ENCODE results near the gene HSF5. TPM values are rescaled to one million over a fixed set of nuclear protein-coding genes. Genes with fewer than 3 reads are reported as not detected.

Gene HSF5
- total RNA-seq (2014; rRNA removed; shearing (Covaris generic)) = not detected in 2 replicates

- H3K4me3 ChIP-seq (ENCODE audit: insufficient read depth, low read depth, low read length) = no peak within 1 kb of the TSS
- DNase-seq = peak; percentile 57
- H3K36me3 ChIP-seq (replicated peaks; ENCODE audit: control insufficient read depth, insufficient read depth, low read length) = peaks cover 20% of the 10 kb centered on the region
- no peaks in the 10 kb centered on the region for H3K27me3 ChIP-seq (ENCODE audit: control insufficient read depth, insufficient read depth, low read length)
Measured at GRCh38 chr17:58487589-58488427, at the start of gene HSF5. Gene HSF5 (minus strand): TSS chr17:58488408. CDS start chr17:58488274, 134 bp downstream.

DNA sequence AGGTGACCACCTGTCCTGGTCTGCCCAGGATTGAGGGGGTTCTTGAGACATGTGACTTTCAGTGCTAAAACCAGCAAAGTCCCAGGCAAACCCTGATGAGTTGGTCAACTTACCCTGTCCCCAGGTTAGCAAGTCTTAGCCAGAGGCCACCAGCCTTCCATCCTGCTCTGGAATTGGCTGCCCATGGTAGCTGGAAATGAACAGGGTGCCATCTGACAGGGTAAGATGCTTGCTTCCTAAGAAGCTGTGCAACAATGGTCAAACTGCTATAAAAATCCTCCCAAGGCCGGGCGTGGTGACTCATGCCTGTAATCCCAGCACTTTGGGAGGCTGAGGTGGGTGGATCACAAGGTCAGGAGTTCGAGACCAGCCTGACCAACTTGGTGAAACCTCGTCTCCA, 49.1 kb upstream of the HSF5 start:
- no peak for DNase-seq
- Histone ChIP-seq H3K36me3 (replicated peaks; ENCODE audit: control insufficient read depth, insufficient read depth, low read length) (no peaks in the 10 kb centered on the region), H3K27me3 (ENCODE audit: control insufficient read depth, insufficient read depth, low read length) (peaks cover 4% of the 10 kb centered on the region), H3K4me3 (ENCODE audit: insufficient read depth, low read depth, low read length) (no peak overlapping the region)

DNA sequence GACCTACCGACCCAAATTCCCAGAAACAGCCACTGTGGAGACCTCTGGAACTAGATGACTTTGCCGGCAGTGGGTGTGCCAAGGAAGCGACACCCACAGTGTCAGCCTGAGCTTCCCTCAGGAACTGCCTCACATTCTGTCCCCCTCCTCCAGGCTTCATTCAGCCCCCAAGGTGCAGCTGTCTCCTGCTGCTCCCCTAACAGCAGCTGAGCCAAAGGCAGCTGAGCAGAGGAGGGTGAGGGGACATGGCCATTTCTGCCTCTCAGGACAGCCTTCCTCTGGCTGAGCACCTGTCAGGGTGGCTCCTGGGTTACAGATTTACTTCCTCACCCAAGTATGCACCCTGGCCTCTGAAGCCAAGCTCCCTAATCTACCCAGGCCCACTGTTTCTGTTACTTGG, 48.3 kb upstream of the HSF5 start:
- Histone ChIP-seq H3K4me3 (ENCODE audit: insufficient read depth, low read depth, low read length) (no peak overlapping the region), H3K36me3 (replicated peaks; ENCODE audit: control insufficient read depth, insufficient read depth, low read length) (no peaks in the 10 kb centered on the region), H3K27me3 (ENCODE audit: control insufficient read depth, insufficient read depth, low read length) (peaks cover 5% of the 10 kb centered on the region)
- no peak for DNase-seq

GRCh38 chr17:58535431-58535830, 47.2 kb upstream of the HSF5 start:
- no peak for DNase-seq
- peaks cover 10% of the 10 kb centered on the region for H3K27me3 ChIP-seq (ENCODE audit: control insufficient read depth, insufficient read depth, low read length)
- no peak overlapping the region for H3K4me3 ChIP-seq (ENCODE audit: insufficient read depth, low read depth, low read length)
- no peaks in the 10 kb centered on the region for H3K36me3 ChIP-seq (replicated peaks; ENCODE audit: control insufficient read depth, insufficient read depth, low read length)

- Histone ChIP-seq H3K36me3 (replicated peaks; ENCODE audit: control insufficient read depth, insufficient read depth, low read length) (no peaks in the 10 kb centered on the region), H3K27me3 (ENCODE audit: control insufficient read depth, insufficient read depth, low read length) (peaks cover 11% of the 10 kb centered on the region), H3K4me3 (ENCODE audit: insufficient read depth, low read depth, low read length) (no peak overlapping the region)
- DNase-seq = no peak
Measured at GRCh38 chr17:58534901-58535421, 46.8 kb upstream of the HSF5 start.

DNA sequence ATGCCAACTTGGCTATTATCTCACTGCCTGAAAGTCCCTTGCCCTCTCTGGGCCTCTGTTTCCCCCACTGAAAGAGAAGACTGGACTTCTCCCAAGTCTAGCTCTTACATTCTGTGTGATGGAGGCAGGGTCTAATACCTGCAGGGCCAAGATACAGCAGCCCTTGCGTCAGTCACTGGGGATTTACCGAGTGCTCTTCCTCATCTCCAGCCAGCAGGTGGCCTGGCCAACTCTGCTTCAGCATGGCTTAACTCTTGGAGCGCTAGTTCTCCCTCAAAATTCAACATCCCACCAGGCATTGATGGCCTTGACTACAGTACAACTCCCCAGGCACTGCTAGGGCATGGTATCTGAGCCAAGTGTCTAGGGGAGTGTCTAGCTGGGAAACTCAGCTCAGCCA, 46.1 kb upstream of the HSF5 start:
- Histone ChIP-seq H3K27me3 (ENCODE audit: control insufficient read depth, insufficient read depth, low read length) (peaks cover 11% of the 10 kb centered on the region), H3K36me3 (replicated peaks; ENCODE audit: control insufficient read depth, insufficient read depth, low read length) (no peaks in the 10 kb centered on the region), H3K4me3 (ENCODE audit: insufficient read depth, low read depth, low read length) (no peak overlapping the region)
- peak; percentile 56 for DNase-seq

GRCh38 chr17:58533616-58534188, 45.5 kb upstream of the HSF5 start:
- DNase-seq = no peak
- Histone ChIP-seq H3K36me3 (replicated peaks; ENCODE audit: control insufficient read depth, insufficient read depth, low read length) (no peaks in the 10 kb centered on the region), H3K27me3 (ENCODE audit: control insufficient read depth, insufficient read depth, low read length) (peaks cover 11% of the 10 kb centered on the region), H3K4me3 (ENCODE audit: insufficient read depth, low read depth, low read length) (no peak overlapping the region)

GRCh38 chr17:58532555-58532951, 44.3 kb upstream of the HSF5 start:
- no peaks in the 10 kb centered on the region for H3K36me3 ChIP-seq (replicated peaks; ENCODE audit: control insufficient read depth, insufficient read depth, low read length)
- peak overlapping the region; percentile 71; the same call in 1 of the 2 replicates for H3K4me3 ChIP-seq (ENCODE audit: insufficient read depth, low read depth, low read length)
- DNase-seq = peak; percentile 45
- peaks cover 11% of the 10 kb centered on the region for H3K27me3 ChIP-seq (ENCODE audit: control insufficient read depth, insufficient read depth, low read length)

DNA sequence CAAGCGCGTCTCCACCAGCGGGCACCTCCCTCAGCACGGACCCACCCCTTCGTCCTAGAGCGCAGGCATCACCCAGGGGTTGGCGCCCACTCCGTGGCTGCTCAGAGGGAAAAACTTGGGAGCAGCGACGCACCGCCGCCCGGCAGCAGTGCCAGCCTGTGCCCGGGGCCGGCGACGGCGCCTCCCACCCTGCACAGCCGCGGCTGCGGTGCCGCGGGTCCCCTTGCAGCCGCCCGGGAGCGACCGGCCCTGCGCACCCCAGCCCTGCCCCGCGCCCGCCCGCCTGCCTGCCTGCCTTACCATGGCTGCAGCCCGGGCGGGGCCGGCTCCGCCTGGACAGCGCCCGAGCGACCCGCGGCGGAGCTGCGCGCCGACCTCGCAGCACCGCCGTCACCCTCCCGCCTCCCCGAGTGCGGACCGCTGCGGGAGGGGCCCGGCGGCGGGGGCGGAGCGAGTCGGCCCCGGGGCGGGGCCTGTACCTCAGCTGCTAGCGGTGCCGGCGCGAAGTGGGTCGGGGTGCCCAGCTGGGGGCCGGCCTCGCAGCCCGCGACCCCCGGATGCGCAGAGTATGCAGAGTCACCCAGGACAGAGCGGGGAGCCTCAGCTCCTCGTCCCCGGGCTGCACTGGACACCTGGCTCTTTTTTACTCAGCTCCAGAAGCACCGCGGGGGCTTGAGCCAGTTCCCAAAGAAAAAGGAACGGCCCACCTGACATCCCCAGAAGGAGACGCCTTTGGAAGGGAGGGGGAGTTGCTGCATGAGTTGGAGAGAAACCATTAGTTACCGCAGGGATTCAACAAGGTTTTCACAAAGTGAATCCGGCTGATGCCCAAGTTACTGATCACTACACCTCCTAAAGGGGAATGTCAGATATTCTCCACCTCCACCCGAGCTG, 43.7 kb upstream of the HSF5 start:
- peak; percentile 95 for DNase-seq

DNA sequence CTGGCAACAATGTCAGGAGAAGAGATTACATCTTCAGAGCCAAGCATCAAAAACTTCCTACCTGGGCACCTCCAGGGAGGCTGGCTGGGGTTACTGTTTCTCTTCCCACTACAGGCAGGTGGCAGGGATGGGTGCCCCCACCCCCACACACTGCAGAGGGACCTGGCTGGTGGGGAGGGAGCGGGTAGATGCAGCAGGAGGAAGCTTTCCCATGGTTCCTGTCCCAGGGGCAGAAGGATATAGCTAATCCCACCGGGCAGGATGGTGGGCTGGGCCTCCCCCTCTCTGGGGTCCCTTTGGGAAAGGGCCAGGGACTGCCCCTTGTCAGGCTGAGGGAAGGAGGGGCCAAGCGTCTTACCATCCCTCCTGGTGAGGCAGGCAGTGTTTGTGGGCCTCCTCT, 42.9 kb upstream of the HSF5 start:
- peak overlapping the region; percentile 71 for H3K4me3 ChIP-seq (ENCODE audit: insufficient read depth, low read depth, low read length)
- DNase-seq = peak; percentile 76

More for the DNA sequence above, 43.7 kb upstream of the HSF5 start:
- H3K4me3 ChIP-seq (ENCODE audit: insufficient read depth, low read depth, low read length) = peak overlapping the region; percentile 71
- H3K36me3 ChIP-seq (replicated peaks; ENCODE audit: control insufficient read depth, insufficient read depth, low read length) = no peaks in the 10 kb centered on the region
- peaks cover 11% of the 10 kb centered on the region for H3K27me3 ChIP-seq (ENCODE audit: control insufficient read depth, insufficient read depth, low read length)

GRCh38 chr17:58530655-58531054, 42.4 kb upstream of the HSF5 start:
- no peak overlapping the region for H3K4me3 ChIP-seq (ENCODE audit: insufficient read depth, low read depth, low read length)
- peaks cover 11% of the 10 kb centered on the region for H3K27me3 ChIP-seq (ENCODE audit: control insufficient read depth, insufficient read depth, low read length)
- no peak for DNase-seq
- no peaks in the 10 kb centered on the region for H3K36me3 ChIP-seq (replicated peaks; ENCODE audit: control insufficient read depth, insufficient read depth, low read length)

More for the DNA sequence above, 42.9 kb upstream of the HSF5 start:
- no peaks in the 10 kb centered on the region for H3K36me3 ChIP-seq (replicated peaks; ENCODE audit: control insufficient read depth, insufficient read depth, low read length)
- peaks cover 11% of the 10 kb centered on the region for H3K27me3 ChIP-seq (ENCODE audit: control insufficient read depth, insufficient read depth, low read length)

DNA sequence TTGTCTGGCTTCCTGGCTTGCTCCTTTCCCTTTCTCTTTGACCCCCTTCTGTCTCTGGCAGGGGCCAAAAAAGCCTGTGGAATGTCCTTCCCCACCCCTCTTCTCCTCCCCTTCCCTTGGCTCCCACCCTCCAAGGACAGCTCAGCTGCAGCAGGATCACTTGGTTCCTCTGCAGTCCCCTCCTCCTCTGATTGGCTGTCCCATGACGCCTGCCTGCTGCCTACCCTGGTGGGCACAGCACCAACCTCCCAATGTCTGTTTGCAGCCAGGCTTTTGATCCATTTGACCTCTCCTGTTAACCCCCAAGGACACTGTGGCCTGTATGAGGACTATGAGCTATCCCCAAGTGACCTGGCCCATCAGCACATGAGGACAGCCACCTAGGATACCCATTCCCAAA, 41.1 kb upstream of the HSF5 start:
- Histone ChIP-seq H3K36me3 (replicated peaks; ENCODE audit: control insufficient read depth, insufficient read depth, low read length) (no peaks in the 10 kb centered on the region), H3K4me3 (ENCODE audit: insufficient read depth, low read depth, low read length) (no peak overlapping the region), H3K27me3 (ENCODE audit: control insufficient read depth, insufficient read depth, low read length) (peaks cover 11% of the 10 kb centered on the region)
- no peak for DNase-seq

GRCh38 chr17:58528443-58528842, 40.2 kb upstream of the HSF5 start:
- Histone ChIP-seq H3K36me3 (replicated peaks; ENCODE audit: control insufficient read depth, insufficient read depth, low read length) (no peaks in the 10 kb centered on the region), H3K4me3 (ENCODE audit: insufficient read depth, low read depth, low read length) (no peak overlapping the region)

DNA sequence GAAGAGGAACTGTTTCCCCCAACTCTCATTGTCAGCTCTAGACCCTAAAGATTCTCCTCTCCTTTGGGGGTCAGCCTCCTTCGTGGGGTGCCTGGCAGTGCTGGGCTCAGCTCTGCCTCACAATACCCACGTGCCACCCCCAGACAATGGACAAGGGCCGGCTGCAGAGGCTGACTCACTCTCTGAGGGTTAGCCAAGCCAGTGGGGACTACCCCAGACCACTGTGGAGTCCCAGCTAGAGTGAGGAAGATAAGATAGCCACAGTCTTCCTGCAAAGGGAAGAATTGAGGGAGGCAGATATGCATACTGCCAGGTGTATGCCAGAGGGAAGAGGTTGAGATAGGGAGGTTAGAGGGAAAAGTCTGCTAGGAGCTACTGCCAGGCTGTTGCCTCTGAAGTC, 39.7 kb upstream of the HSF5 start:
- no peak for DNase-seq
- Histone ChIP-seq H3K4me3 (ENCODE audit: insufficient read depth, low read depth, low read length) (no peak overlapping the region), H3K36me3 (replicated peaks; ENCODE audit: control insufficient read depth, insufficient read depth, low read length) (no peaks in the 10 kb centered on the region), H3K27me3 (ENCODE audit: control insufficient read depth, insufficient read depth, low read length) (peaks cover 10% of the 10 kb centered on the region)

More at GRCh38 chr17:58528443-58528842, 40.2 kb upstream of the HSF5 start:
- peaks cover 11% of the 10 kb centered on the region for H3K27me3 ChIP-seq (ENCODE audit: control insufficient read depth, insufficient read depth, low read length)
- no peak for DNase-seq

All from H7 (cell line).